GM21619 (cell line): Measurements from ENCODE around the gene DNAJC12.
A peak's percentile ranks its signal among the peaks of the same experiment; 100 is the strongest.
"Not testable (repeated sequence)": the region's sequence is repeated elsewhere in the genome, so short reads cannot be mapped to it uniquely, and the experiment has no call there.

Source experiments
- ATAC-seq: cut with Tn5 transposase; IDR thresholded peaks from one replicate; pipeline ENCODE4 v1.9.1; 2021; ENCODE audit not compliant: unreplicated experiment

DNAJC12 gene

DNA sequence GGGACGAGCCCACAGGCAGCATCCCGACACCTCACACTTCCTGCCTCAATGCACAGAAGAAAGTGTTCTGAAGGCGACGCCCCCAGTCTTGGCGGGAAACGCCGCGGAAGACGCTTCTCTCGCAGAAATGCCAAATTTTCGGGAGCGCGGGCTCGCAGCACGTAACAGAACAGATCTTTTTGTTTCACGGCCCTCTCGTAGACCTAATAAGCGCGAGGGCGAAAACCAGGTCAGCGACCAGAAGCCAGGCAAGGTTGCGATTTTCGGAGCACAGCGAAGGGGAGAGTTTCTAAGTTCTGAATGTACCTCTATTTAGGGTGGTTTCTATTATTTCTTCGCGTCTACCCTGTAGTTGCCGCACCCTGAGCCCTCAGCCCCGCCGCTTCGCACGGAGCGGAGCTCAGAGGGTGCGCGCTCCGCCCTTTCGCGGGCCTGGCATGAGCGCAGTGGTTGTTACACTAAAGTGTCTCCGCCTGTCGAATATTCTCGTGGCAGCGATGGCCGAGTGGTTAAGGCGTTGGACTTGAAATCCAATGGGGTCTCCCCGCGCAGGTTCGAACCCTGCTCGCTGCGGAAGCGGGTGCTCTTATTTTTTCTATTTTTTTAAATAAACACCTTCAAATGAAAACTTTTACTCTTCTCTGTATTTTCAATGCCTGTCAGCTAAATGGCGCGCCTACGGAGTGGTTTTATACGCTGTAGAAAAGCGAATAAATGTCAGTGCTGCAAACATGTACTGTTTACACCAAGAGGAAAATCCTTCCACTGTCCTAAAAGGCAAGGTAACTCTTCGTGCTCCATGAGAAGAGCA is 73.8 kb downstream of the DNAJC12 start:
- ATAC-seq, result peak; percentile 83

DNA sequence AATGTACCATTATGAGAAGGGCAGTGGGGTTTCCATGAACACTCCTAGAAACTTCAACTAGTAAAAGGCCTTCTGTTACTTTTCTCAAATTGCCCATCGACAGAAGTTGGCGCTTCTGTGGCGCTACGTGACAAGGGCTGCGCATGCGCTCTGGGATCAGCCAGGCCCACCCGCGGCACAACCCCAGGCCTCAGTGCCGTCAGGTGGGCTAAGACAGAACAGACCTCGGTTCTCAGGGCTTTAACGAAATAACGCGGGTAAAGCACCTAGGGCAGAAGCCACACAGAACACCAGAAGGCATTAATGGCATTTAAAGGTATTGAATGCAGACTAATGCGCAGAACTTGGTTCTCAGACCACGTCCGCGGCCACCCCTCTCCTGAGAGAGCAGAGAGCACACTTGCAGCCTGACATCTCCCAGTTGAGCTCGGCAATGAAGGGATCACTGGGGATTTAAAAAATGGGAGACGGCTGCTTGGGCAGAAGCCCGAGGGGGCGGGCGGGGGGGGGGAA is 74.4 kb downstream of the DNAJC12 start:
- peak; percentile 26 for ATAC-seq

DNA sequence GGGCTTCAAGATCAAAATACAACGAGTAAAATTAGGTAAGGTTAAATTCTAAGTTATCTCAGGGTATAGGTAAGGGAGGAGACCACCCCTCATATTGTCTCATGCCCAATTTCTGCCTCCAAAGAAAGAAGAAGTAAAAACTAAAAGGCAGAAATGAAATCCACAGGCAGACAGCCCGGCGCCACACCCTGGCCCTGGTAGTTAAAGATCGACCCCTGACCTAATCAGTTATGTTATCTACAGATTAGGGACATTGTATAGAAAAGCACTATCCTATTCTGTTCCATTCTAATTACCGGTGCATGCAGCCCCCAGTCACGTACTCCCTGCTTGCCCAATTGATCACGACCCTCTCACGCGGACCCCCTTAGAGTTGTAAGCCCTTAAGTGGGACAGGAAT is 75.4 kb downstream of the DNAJC12 start:
- not testable (repeated sequence) for ATAC-seq

GRCh38 chr10:67760272-67760671 is 77.7 kb downstream of the DNAJC12 start:
- ATAC-seq, result no peak
